ENCODE data around the gene ARHGAP19. TPM values are rescaled to one million over a fixed set of nuclear protein-coding genes. Genes with fewer than 3 reads are reported as not detected.

ARHGAP19 gene
- total and polyA plus RNA-seq, 9 of the 15 experiments (the other 6 are each of a cell fraction or from before 2014, with no cell fraction given): 14.8 to 49.5 (median 26.8) TPM

- TF ChIP-seq TFAP4 (CRISPR knock-in tag; IDR thresholded peaks at IDR 0.05; ENCODE audit: borderline replicate concordance) (0 out of 2 replicates have a peak, but pooled peaks have one; percentile 12), JUND (IDR thresholded peaks at IDR 0.05; ENCODE audit: borderline replicate concordance, low read depth, low read length) (0 out of 2 replicates have a peak, but pooled peaks have one; percentile 6), JUND (tag; IDR thresholded peaks at IDR 0.05; ENCODE audit: borderline replicate concordance, low read depth, low read length) (no peak), SFPQ (IDR thresholded peaks at IDR 0.05; ENCODE audit: low read depth, low read length) (no peak), YY1 (IDR thresholded peaks at IDR 0.05; ENCODE audit: borderline replicate concordance in 1 of 3, control insufficient read depth in 1 of 3, extremely low read depth in 1 of 3, insufficient read depth in 3 of 3, insufficient read length in 1 of 3, insufficient replicate concordance in 2 of 3, low read depth in 1 of 3, low read length in 2 of 3) (no peak), SNRNP70 (optimal IDR thresholded peaks at IDR 0.05; ENCODE audit: low read depth, low read length) (no peak), CTBP1 (IDR thresholded peaks at IDR 0.05; ENCODE audit: borderline replicate concordance) (peak; percentile 64), MYNN (IDR thresholded peaks at IDR 0.05) (peak; percentile 54; the same call in 1 of the 2 replicates), MYNN (CRISPR knock-in tag; IDR thresholded peaks at IDR 0.05) (no peak), SMARCA4 (IDR thresholded peaks at IDR 0.05) (peak; percentile 40; the same call in 1 of the 2 replicates), CTCF (IDR thresholded peaks at IDR 0.05 in 2 of 3, conservative IDR thresholded peaks at IDR 0.05 in 1 of 3; ENCODE audit: insufficient read depth in 2 of 3, low read depth in 1 of 3, low read length in 3 of 3) (peak; percentile 12 to 38 (median 28); a peak in 3 of 6 replicates), SMAD3 (CRISPR knock-in tag; conservative IDR thresholded peaks at IDR 0.05) (no peak)
Measured at GRCh38 chr10:97222326-97222961, 70.0 kb downstream of the ARHGAP19 start (continued).

Measured in K562 (cell line).